GM19467 (cell line): ENCODE data around the gene TMEM92.

ENCODE experiments used
- ATAC-seq: cut with Tn5 transposase; IDR thresholded peaks from one replicate; pipeline ENCODE4 v1.9.1; 2021; ENCODE audit warnings: mild to moderate bottlenecking, moderate library complexity; ENCODE audit not compliant: unreplicated experiment

Gene TMEM92

DNA sequence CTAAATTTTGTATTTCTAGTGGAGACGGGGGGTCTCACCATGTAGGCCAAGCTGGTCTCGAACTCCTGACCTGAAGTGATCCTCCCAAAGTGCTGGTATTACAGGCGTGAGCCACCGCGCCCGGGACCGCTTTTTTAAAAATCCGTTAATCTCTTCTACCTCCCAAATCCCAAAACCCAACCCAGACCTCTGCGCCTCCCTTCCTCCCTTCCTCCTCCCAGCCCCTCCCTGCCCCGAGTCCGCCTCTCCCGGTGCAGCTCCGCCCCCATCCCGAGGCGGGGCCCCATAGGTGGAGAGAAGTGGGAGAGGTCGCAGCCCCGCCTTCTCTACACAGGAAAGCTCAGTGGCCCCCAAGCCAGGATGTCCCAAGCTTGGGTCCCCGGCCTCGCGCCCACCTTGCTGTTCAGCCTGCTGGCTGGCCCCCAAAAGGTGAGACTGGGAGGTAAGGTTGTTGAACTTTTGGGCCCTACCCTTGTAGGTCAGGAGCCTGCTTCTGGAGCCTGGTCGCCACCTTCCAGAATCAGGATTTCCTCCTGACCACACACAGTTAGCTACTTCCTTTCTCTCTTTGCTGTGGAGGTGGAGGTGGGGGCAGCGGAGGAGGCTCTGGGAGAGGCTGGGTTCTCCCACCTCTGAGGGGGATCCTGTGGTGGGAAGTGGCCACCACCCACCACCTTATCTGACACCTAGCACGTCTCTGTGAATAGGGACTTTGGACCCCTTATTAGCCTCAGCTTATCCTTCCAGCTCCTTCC, at the start of gene TMEM92:
Gene TMEM92 (plus strand): TSS at position 325 of the 755 bp plus-strand sequence. CDS start 36 bp downstream, at position 361.
- no peak for ATAC-seq

DNA sequence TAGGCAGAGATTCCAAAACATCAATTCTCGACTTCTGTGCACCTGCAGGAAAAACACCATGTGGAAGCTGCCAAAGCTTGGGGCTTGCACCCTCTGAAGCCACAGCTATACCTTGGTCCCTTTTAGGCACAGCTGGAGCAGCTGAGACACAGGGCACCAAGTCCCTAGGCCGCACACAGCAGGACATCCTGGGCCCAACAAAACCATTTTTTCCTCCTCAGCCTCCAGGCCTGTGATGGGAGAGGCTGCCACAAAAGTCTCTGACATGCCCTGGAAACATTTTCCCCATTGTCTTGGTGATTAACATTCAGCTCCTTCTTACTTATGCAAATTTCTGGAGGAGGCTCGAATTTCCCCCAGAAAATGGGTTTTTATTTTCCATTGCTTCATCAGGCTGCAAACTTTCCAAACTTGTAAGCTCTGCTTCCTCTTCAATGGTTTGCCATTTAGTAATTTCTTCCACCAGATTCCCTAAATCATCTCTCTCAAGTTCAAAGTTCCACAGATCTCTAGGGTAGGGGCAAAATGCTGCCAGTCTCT, 48.5 kb upstream of the TMEM92 start:
- no peak for ATAC-seq

DNA sequence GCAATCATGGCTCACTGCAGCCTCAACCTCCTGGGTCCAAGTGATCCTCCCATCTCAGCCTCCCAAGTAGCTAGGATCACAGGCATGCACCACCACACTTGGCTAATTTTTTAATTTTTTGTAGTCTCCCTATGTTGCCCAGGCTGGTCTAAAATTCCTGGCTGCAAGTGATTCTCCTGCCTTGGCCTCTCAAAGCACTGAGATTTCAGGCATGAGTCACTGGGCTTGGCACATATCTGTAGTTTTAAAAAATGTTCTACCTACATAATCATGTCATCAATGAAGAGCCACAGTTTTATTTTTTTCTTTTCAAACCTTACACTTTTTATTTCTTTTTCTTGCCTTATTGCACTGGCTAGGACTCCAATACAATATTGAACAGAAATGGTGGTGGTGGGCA, 39.7 kb upstream of the TMEM92 start:
- no peak for ATAC-seq

DNA sequence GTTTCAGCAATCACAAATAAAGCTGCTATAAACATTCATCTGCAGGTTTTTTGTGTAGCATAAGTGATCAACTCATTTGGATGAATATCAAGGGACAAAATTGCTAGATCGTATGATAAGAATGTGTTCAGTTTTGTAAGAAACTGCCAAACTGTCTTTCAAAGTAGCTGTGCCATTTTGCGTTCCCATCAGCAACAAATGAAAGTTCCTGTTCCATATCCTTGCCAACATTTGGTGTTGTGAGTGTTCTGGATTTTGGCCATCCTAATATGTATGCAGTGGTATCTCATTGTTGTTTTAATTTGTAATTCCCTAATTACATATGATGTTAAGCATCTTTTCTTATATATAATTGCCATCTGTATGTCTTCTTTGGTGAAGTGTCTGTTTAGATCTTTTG, 36.4 kb upstream of the TMEM92 start:
- ATAC-seq = no peak

DNA sequence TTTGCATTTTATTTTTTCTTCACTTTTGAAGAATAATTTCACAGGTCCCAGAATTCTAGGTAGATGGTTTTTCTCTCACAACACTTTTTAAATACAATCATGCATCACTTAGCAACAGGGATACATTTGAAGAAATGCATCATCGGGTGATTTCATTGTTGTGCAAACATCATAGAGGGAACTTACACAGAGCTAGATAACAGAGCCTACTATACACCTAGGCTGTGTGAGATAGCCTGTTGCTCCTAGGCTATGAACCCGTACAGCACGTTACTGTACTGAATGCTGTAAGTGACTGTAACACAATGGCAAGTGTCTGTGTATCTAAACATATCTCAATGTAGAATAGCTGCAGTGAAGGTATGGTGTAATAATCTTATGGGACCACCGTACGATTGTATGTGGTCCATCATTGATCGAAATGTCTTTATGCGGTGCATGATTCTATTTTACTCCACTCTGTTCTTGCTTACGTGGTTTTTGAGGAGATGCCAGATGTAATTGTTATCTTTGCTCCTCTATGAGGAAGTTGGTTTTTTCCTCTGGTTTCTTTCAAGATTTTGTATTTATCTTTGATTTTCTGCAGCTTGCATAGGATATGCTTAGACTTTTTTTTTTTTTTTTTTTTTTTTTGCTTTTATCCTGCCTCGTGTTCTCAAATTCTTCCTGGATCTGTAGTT, 35.5 kb upstream of the TMEM92 start:
- no peak for ATAC-seq

DNA sequence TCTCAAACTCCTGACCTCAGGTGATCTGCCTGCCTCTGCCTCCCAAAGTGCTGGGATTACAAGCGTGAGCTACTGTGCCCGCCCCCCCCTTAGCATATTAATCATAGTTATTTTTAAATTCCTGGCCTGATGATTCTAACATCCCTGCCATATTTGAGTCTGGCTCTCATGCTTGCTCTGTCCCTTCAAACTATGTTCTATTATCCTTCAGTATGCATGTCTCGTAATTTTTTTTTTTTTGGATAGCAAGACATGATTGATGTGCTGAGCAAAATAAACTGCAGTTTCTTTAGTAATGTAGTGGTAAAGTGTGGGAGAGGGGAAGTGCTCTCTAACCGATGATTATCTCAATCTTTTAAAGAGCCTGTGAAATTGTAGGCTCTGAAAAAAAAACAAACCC, 34.3 kb upstream of the TMEM92 start:
- ATAC-seq = no peak

DNA sequence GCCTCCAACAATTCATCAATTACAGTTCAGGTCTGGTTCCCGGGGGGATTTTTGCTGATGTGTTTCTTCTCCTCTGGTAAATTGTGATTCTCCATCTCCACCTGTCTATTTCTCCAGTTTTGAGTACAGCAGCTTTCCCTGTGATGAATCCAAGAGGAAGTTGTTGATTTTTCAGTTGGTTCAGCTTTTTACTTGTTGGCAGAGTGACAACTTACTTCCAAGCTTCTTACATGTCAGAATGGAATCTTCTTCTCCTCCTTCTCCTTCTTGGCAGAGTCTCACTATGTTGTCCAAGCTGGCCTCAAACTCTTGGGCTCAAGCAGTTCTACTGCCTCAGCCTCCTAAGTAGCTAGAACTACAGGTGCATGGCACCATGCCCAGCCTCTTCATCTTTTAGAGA, 33.4 kb upstream of the TMEM92 start:
- no peak for ATAC-seq

DNA sequence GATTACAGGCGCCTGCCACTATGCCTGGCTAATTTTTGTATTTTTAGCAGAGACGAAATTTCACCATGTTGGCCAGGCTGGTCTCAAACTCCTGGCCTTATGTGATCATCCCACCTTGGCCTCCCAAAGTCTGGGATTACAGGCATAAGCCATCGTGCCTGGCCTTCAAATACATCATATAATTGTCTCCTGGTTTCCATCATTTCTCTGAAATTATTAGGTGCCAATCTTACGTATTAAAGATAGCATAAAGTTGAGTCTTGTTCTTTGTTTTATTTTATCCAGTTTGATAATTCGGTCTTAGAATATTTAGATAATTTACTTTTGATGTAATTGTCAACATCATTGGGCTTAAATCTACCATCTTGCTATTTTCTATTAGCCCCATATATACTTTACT, 32.8 kb upstream of the TMEM92 start:
- ATAC-seq = no peak

DNA sequence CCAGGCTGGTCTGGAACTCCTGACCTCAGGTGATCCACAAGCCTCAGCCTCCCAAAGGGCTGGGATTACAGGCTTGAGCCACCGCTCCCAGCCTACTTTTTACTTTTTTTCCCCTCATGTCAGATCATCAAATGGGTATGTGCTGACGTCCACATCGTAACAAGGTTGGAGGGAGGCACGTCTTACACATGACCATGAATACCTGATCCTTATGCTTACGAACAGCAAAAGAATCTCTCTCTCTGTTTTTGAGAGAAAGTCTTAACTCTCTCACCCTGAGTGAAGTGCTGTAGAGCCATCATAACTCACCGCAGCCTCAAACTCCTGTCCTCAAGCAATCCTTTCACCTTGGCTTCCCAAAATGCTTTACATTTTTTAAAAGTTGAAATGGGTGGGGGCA, 29.5 kb upstream of the TMEM92 start:
- ATAC-seq = no peak

DNA sequence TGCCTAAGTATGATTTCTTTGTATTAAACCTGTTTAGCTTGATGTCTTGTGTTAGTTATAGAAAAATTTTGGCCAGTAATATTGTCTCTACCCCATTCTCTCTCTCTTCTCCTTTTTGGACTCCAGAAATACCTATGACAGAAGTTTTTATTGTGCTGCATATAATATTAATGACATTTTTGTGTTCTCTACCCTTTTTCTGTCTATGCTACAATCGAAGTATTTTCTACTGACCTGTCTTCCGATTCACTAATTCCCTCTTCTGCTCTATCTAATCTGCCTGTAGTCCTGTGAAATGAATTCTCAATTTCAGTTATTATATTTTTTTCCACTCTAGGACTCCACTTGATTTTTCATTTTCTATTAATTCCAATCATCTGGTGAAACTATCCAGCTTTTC, 26.0 kb upstream of the TMEM92 start:
- ATAC-seq = no peak

DNA sequence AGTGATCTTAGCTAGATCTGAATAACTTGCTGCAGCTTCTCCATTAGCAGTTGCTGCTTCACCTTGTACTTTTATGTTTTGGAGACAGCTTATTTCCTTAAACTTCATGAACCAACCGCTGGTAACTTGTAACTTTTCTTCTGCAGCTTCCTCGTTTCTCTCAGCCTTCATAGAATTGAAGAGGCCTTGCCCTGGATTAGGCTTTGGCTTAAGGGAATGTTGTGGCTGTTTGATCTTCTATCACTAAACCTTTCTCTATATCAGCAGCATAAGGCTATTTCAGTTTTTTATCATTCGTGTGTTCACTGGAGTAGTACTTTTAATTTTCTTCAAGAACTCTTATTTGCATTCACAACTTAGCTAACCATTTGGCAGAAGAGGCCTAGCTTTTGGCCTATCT, 21.5 kb upstream of the TMEM92 start:
- no peak for ATAC-seq

DNA sequence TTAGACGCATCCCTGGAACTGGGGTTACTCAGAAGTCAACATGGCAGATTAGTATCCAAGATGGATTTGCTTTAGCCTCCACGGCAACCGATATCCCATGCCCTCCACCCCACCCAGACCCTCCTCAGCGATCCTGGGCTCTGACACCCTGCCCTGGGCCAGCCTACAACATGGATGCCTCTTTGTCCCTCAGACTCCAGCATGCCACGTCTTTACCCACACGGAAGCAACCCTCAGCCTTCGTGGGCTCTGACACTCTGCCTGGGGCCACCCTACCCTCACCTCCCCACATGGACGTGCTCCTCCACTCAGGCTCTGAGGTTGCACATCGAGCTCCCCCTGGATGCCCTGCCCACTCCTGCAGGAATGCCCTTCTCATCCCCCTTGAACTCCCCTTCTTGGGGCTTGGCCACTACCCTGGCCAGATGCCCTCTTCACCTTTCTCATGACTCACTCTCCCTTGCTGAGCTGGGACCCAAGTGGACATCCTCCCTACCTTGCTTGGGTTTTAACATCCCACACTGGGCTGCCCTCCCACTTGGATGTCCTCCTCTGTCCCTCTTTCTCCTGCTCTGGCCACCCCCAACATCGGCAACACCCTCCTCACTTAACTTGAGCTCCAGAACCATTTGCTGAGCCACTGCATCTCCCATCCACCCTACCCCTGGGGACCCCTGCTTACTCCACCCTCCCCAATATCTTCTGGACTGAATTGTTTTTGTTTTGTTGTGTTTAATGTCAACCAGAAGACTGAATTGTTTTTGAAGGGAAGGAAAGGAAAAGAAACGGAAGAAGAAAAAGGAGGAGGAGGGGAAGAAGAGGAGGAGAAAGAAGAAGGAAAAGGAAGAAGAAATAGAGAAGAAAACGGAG, 18.3 kb upstream of the TMEM92 start:
- ATAC-seq = no peak

DNA sequence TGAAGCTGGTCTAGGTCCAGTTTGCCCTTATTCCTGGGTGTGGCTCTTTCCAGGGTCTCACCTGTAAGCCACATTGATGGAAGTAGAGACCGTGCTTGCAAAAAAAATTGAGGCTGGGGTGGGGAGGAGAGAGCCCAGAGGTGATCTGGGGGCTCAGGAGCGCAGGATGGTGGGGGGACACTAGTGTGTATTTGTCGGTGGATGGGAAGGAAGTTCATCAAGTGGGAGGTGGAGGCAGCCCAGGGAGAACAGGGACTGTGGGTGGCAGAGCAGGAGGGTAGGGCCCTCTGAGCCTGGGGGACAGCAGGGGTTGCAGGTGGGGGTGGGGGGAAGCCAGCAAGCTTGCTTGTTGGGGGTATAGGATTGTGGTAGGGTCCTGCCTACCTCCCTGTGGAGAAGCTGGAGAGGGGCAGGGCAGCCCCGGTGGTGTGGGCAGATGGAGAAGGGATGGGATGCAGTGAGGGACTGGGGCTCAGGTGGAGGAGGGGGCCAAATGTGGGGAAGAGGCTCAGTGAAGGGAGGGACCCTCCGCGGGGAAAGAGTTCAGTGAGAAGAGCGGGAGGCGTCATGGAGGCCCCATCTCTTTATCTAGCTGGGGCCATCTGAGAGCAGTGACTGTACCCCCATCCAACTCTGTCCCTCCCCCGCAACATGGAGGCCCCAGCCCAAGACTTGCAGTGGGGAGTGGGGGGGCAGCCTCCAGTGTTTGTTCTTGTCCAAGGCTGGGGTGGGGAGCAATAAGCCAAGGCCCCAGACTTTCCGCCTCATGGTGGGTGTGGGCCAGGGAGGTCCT, 17.2 kb upstream of the TMEM92 start:
- no peak for ATAC-seq

DNA sequence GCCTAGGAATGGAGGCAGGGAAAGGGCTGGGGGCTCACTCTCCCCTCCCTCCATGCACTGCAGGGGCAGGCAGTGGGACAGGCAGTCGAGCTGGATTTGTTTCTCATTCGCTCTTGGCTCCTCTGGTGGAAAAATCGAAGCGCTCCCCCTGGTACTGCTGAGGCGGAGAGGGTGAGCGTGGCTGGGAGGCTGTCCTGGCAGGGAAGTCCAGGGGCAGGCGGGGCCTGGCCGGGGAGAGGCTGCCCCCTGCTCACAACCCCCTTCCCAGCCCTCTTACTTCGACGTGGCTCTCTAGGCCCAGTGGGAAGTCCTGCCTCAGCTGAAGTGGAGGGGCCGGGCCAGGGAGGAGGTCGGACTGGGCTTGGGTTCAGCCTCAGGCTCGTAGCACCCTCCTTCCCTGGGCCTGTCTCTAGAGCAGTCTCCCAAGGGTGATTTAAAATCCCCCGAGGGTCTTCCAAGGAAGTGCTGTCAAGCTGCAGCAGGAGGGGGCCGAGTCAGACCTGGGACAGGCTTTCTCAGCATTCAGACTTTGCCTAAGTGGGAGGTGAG, 16.5 kb upstream of the TMEM92 start:
- ATAC-seq = no peak

DNA sequence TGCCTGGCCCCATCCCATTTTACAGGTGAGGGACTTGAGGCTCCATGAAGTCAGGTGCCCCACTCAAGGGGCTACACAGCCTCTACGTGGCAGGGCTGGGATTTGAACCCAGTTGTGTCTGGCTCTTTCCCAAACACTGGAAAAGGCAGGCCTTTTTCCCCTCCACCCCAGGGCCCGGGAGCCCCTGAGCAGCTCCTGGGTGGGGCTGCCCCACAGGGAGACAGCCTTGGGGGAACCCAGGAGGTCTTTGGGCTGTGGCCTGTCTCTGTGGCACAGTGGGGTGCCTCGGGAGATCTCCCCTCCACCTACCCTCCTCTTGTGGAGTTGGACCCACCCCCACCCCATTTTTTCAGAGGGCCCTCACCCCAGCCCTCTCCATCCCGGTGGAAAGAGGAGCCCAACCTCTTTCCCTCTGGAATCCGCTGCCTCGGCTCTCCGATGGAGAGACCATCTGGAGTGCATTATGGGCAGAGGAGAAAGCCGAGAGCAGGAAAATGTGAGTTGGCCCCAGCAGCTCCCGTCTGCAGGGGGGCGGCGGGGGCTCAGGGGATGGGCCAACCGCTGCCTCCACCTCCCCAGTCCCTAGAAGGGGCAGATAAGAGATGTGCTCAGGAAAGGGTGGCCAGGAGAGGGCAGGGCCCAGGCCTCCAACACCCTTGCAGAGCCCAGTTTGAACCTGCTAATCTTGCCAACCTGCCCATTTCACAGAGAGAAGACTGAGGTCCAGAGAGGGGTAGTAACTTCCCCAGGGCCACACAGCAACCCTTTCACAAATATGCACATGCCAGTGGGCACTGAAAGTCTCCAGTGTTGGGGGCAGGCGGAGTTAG, 15.4 kb upstream of the TMEM92 start:
- no peak for ATAC-seq

DNA sequence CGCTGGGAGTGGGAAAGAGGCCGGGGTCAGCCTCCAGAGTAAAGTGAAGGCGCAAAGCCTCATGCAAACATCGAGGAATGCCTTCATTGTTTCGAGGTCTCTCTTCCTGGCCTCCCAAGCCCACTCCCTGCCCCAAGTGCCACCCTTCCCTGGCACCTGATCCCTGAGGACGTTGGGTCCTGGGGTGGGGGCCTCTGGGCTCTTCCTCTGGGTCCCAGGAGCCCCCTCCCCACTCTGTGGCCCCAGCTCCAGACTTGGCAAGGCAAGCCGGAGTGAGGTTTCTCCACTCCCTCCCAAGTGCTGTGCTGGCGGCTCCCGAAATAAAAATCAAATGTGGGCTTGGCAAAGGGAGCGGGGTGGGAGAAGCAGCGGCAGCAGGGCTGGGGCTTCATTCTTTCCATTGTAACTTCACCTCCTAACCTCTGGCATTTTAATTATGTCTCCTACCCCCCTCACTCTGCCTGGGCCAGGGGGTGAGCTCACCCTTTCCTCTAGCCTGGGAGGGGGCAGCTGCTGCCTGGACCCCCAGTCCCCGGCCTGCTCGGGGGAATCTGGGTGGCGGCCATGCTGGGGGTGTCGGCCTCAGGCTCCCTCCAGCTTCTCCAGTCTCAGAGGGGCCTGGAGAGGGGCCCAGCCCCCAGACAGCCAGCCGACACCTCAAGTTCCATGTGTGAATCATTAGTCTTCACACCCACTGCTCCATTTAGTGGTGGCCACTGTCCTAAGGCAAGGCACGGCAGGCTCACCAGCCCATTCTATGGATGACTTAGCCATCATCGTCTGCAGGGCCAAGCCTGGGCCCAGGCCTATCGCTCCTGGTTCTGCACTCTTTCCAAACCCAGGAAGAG, 14.6 kb upstream of the TMEM92 start:
- no peak for ATAC-seq

DNA sequence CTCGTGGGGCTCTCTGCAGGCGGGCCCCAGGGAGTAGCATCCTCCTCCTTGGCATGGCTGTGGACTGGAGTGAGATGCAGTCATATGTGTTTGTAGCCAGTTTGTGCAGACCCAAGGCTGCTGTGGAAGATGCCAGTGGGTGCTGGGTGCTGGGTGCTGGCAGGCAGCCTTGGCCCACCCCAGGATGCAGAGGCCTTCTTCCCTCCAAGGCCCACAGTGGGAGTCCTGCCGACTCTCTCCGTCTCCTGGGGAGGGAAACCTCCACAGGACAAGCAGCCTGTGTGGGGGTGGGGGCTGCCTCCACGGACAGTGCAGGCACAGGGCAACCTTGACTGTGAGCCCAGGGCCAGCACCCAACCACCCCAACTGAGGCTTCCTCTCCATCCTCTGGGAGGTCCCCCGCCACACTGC, 13.8 kb upstream of the TMEM92 start:
- no peak for ATAC-seq

DNA sequence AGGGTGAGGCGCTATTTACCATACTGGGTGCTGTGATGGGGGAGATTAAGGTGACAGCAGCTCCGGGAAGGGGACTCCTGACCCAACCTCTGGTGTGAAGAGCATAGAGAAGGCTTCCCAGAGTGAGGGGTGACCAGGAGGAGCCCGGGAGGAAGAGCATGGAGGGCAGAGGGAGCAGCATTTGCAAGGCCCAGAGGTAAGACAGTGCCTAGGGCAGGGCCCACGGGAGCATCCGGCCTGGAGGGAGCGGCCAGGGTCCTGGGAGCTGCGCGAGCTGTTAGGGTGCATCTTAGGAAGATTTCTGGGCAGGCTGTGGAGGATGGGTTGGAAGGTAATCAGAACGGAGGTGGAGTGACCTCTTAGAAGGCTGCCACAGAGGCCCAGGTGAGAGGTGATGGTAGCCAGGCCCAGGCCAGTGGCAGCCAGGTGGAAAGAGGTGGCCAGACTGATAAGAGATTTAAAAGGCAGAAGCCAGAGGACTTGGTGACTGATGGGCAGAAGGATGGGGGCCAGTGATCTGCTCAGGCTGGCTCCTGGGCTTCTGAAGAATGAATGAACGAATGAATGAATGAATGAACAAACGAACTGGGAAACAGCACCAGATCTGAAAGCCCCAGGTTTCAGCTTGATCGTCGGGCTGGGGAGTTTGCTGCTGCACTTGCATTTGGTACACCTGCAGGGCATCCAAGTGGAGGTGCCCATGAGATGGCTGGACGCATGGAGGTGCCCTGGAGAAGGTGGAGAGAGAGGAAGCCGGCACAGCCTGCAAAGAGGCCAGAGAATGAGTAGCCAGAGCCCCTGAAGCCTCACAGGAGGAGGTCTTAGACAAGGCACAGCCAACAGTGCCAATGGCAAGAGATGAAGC, 13.0 kb upstream of the TMEM92 start:
- no peak for ATAC-seq
